ENCODE results near the gene EGFL7. TPM values are rescaled to one million over a fixed set of nuclear protein-coding genes. Genes with fewer than 3 reads are reported as not detected.
"Not testable (repeated sequence)": the region's sequence is repeated elsewhere in the genome, so short reads cannot be mapped to it uniquely, and the experiment has no call there.

The EGFL7 gene
- total RNA-seq, 1 donor from 2014 or later: 109 TPM

DNA sequence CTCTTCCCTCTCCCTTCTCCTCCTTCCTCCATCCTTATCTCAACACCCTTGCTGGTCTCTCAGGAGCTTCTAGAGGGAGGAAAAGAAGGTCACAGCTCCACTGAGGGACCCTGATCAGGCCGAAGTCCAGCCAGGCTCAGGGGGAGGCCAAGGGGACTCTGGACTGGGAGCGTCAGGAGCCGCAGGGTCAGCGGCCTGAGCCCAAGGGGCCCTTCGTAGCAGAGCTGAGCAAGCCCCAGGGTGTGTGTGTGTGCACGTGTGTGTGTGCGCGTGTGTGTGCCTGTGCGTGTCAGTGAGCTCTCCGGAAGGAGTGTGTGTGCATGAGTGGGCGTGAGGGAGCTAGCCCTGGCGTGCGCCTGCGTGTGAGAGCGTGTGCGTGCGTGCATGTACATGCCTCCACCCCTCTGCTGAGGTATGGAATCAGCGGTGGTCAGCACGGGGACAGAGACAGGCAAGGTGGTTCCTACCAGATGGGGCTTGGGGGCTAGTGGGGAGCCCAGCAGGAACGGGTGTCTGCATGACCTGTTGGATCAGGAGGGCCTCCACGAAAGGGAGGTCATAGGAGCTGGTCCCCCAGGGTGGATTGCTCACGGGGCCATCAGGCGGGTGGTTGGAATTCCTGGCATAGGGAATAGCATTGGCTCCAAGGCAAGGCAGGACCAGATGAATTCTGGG is 34.6 kb downstream of the EGFL7 start:
- DNase-seq (ENCODE audit: low spot score): no peak

- DNase-seq (ENCODE audit: low spot score): no peak
Measured at GRCh38 chr9:136697821-136698526, 35.3 kb downstream of the EGFL7 start.

GRCh38 chr9:136698635-136699246 is 36.0 kb downstream of the EGFL7 start:
- no peak for DNase-seq (ENCODE audit: low spot score)

- DNase-seq (ENCODE audit: low spot score): no peak
Measured at GRCh38 chr9:136700304-136700703, 37.6 kb downstream of the EGFL7 start.

- DNase-seq (ENCODE audit: low spot score): no peak
Measured at GRCh38 chr9:136700959-136701667, 38.4 kb downstream of the EGFL7 start.

DNA sequence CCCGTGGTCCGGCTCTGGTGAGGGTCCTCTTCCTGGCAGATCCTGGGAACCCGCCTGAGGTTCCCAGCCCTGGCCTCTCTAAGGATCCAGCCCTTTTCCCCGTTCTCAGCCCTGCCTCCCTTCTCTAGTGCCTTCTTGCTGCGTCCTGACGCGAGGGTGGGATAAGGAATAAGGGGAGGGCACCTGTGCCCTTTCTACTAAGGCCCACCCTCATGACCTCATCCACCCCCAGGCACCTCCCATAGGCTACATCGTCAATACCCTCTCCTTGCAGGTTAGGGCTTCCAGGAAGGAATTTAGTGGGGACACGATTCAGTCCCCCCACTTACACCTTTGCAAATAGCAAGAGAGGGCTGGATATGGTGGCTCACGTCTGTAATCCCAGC is 38.9 kb downstream of the EGFL7 start:
- no peak for DNase-seq (ENCODE audit: low spot score)

DNA sequence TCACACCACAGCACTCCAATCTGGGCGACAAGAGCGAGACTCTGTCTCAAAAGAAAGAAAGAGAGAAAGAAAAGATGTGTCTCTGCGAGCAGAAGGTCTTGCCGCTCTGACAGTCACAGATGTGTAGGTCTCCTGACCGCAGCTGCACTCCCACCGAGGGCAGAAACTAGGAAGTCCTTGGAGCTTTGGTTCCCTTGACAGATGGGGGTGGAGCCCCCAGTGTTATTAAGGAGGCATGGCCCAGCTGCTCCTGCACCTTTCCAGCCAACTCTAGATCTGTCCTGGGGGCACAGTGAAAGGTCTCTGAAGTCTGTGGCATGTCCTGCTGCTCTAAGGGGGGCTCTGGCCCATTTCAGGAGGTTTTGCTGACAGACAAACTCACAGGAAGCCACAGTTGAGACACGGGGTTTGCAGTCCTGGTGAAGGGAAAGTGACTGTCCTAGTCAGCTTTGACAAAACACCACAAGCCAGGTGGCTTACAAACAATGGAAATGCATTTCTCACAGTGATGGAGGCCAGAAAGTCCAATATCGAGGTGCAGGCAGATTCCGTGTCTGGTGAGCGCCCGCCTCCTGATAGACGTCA is 40.7 kb downstream of the EGFL7 start:
- DNase-seq (ENCODE audit: low spot score): no peak

DNA sequence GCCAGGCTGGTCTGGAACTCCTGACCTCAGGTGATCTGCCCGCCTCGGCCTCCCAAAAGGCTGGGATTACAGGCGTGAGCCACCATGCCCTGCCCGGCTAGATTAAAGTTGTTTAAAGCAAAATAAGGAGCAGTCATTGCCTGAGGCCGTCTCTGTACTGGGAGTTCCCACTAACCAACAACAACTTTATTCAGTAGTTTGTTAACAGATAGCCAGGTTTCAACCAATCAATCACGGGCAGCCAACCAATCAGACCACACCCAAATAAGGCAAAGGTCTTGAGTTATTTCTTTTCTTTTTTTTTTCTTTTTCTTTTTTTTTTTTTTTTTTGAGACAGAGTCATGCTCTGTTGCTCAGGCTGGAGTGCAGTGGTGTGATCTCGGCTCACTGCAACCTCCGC is 42.0 kb downstream of the EGFL7 start:
- DNase-seq (ENCODE audit: low spot score): not testable (repeated sequence)

DNA sequence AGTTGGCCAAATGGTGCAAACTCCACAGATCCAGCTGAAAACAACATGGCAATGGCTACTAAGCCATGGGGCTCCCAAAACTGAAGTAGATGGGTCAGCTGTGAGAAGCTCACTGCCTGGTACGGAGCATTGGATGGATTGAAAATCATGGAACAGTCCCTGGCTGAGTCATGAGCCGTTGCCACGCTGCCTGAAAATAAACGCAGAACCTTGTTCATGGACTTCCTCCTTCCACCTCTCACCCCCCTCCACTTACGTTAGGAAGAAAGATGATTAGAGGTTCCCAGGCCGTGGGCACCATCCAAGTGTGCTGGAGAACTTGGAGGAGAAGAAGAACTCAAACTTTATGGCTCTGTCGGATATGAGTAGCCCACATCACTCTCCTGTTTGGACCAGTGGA is 42.8 kb downstream of the EGFL7 start:
- DNase-seq (ENCODE audit: low spot score): no peak

- no peak for DNase-seq (ENCODE audit: low spot score)
Measured at GRCh38 chr9:136707011-136707410, 44.3 kb downstream of the EGFL7 start.

- no peak for DNase-seq (ENCODE audit: low spot score)
Measured at GRCh38 chr9:136707849-136708517, 45.3 kb downstream of the EGFL7 start.

DNA sequence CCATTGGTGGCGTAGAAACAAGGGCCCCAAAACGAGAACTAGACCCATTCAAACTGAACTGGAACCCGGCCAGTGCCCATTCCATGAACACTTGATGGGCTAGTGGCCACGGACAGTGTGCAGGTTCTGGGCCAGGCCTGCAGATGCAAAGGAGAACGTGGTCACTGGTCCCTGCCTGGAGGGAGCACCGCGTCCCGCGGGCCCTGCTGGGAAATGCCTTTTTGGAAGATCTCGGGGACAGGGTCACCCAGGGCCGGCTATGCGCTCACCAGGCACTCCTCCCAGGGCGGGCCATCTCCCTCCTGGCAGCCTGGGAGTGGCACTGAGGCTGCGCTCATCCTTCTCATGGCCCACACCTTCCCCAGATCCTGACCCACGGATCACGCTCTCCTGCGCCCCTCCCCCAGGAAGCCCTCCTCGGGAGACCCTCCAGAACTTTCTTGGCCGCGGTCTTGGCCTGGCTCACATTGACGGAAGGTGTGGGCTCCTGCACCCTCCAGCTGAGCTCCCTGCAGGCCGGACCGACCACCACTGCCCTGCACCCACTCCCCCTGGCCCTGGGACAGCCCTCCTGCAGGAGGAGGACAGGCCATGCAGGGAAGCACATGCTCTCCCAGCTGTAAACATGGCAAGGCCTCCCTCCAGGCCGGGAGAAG is 46.9 kb downstream of the EGFL7 start:
- peak; percentile 42 for DNase-seq (ENCODE audit: low spot score)

DNA sequence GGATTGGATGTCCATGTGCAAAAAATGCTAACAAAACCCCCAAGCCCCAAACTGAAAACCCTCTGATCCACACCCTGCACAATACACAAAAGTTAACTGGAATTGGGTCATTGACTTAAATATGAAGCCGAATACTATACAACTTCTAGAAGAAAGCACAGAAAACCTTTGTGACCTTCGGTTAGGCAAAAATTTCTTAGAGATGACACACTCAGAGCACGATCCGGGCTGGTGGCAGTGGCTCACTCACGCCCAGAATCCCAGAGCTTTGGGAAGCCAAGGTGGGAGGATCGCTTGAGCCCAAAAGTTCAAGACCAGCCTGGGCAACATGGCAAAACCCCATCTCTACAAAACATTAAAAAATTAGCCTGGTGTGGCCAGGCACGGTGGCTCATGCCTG is 47.8 kb downstream of the EGFL7 start:
- DNase-seq (ENCODE audit: low spot score): no peak

DNA sequence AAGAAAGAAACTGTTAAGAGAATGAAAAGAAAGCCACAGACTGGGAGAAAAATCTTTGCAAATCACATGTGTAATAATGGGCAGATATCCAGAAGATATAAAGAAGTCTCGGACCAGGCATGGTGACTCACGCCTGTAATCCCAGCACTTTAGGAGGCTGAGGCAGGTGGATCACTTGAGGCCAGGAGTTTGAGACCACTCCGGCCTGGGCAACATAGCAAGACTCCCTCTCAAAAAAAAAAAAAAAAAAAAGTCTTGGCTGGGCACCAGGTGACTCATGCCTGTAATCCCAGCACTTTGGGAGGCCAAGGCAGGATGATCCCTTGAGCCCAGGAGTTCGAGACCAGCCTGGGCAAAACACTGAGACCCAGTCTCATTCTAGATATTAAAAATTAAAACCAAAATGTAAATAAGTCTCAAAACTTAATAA is 48.5 kb downstream of the EGFL7 start:
- DNase-seq (ENCODE audit: low spot score): not testable (repeated sequence)

DNA sequence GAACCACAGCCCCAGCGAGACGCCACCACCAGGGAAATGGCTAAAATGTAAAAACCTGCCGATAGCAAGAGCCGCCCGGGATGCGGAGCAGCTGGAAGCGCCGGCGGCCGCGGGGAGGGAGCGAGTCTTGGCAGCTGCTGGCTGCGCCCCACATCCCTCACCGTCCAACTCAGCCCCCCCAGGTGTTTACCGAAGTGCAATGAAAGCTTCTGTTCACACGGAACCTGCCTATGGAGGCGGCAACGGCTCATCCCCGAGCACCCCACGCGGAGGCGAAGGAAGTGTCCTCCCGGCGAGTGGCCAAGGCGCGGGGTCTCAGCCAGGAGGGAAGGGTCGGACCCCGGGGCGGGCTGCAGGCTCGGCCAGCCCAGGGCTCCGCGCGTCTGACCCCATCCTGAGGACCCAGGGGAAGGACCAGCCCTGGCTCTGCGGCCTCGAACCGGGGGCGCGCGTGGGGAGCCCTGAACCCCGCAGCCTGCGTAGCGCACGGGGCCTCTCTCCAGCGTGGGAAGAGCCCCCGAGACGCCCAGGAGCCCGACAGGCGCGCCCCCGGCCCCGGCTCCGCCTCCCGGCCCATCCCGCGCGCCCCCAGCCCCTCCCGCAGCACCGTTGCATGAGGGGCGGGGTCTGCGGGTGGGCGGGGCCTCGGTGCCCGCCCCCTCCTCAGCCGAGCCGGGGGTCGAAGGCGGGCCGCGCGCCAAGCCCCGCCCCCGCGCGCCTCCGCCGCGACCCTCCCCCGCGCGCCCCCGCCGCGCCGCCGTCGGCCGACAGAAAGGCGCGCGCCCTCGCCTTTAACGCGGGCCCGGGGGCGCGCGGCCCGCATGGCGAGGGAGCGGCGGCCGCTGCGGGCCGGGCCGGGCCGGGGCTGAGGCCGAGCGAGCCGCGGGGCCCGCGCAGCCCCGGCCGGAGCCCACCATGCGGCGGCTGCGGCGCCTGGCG is 49.3 kb downstream of the EGFL7 start, which contains the start of gene DIPK1B:
DIPK1B (plus strand) TSS at position 822 of the 939 bp plus-strand sequence; CDS start at position 916, 94 bp downstream.
- DNase-seq (ENCODE audit: low spot score): peak; percentile 46

DNA sequence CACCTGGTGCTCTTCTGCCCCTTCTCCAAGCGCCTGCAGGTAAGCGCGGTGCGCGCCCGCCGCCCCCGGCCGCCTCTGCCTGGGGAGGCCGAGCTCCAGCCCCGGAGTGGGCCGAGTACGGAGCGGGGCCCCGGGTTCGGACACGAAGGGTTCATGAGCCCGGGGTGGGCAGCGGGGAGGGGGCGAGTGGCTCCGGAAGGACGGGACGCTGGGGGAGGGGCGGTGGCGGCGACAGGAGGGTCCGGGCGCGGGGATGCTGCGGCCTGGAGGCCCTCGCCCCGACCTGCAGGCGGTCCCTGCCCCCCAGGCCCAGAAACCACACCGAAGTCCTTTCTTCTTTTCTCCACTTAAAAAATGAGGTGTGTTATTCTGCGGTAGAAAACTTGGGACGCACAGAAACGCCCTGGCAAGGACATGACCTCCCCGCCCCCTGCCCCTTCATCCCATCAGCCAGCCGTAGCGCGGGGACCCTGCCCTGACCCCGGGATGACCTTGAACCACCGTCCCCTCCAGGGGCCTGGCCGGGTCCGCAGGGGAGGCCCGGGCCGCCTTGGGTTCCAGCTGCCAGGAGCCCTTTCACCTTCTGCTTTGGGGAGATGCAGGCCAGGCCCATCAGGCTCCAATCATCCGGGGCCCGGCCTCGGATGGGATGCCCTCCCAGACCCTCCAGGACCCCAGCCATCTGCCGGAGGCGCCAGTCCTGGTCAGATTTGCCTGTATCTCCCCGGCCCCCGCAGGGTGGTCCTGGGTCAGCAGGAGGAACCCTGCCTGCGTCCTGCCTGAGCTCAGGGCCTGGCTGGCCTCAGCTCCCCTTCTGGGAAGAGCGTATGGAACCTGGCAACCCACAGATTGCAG is 50.2 kb downstream of the EGFL7 start:
- peak; percentile 43 for DNase-seq (ENCODE audit: low spot score)

- no peak for DNase-seq (ENCODE audit: low spot score)
Measured at GRCh38 chr9:136713550-136713949, 50.8 kb downstream of the EGFL7 start.

GRCh38 chr9:136714096-136714892 is 51.6 kb downstream of the EGFL7 start:
- no peak for DNase-seq (ENCODE audit: low spot score)

Data from ureter (tissue), 1 donor.